Measurements from ENCODE around the gene INTS12.

DNA sequence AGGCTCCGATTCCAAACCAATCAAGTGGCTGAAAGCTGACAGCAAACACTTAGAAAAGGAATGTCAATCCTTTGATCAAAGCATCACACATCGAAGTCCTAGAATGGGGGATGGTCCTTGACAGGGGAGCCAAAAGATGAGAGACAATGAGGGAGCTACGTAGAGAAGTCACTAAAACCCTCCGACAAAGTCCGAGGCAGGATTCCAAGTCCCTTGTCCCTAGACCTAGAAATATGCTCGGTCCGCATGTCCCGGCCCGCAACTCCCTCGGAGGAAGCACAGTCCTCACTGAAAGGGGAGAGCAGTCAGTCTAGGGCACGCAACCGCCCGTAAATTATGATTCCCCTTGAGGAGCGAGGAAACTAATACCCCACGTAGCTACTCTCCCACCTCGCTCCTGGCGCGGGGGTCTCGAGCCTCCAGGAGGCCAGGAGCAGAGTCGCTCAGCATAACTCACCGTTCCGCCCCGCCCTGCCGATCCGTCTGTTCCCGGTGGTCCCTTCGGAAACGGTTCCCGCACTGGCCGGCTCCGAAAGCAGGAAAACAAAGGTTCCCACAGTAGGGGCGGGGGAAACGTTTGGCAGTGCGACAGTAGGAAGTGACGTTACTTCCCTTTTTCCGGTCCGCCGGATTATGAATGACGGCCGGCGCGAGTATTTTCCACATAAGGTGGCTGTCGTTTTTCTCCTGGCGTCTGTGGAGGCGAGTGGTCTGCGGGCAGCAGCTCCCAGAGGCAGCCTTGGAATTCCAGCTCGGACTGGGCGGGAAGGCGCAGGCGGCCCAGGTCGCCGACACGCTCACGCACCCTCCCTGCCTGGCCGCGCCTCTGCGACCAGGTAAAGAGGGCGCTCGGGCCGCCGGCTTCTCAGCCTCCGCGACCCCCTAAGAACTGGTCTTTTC, at the start of gene INTS12, which contains the start of gene GSTCD:
- TF ChIP-seq, protein P1, sequence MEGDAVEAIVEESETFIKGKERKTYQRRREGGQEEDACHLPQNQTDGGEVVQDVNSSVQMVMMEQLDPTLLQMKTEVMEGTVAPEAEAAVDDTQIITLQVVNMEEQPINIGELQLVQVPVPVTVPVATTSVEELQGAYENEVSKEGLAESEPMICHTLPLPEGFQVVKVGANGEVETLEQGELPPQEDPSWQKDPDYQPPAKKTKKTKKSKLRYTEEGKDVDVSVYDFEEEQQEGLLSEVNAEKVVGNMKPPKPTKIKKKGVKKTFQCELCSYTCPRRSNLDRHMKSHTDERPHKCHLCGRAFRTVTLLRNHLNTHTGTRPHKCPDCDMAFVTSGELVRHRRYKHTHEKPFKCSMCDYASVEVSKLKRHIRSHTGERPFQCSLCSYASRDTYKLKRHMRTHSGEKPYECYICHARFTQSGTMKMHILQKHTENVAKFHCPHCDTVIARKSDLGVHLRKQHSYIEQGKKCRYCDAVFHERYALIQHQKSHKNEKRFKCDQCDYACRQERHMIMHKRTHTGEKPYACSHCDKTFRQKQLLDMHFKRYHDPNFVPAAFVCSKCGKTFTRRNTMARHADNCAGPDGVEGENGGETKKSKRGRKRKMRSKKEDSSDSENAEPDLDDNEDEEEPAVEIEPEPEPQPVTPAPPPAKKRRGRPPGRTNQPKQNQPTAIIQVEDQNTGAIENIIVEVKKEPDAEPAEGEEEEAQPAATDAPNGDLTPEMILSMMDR (IDR thresholded peaks at IDR 0.05), result peak in 1 of 3 experiments; percentile 20
- TF ChIP-seq POLR2A (IDR thresholded peaks at IDR 0.05; ENCODE audit: low read depth), result peak; percentile 58
- TF ChIP-seq POLR2AphosphoS5 (IDR thresholded peaks at IDR 0.05), result peak; percentile 87 to 92
